Upper lobe of left lung (tissue), 6 donors: ENCODE measurements around the gene SOSTDC1. TPM values are rescaled to one million over a fixed set of nuclear protein-coding genes. Genes with fewer than 3 reads are reported as not detected.

Source experiments
- ATAC-seq, 2 donors: fragments of 200-7000 bp; cut with Tn5 transposase; one replicate each; pipeline ENCODE4 v1.9.1; 2022; ENCODE audit warnings: mild to moderate bottlenecking in 2 of 2, moderate library complexity in 2 of 2; ENCODE audit not compliant: low FRiP score in 2 of 2
- DNase-seq, 2 donors: peaks; one replicate each; pipeline ENCODE4 v3.0.0-alpha.2; 2019 to 2020
- H3K27ac ChIP-seq, 4 donors: fragments of 200-600 bp; sonication (generic); one replicate each; pipeline ENCODE4 v1.5.1; 2016 to 2019
- H3K27me3 ChIP-seq, 4 donors: fragments of 200-600 bp; sonication (generic); one replicate each; pipeline ENCODE4 v1.5.1; 2017 to 2019
- H3K36me3 ChIP-seq, 4 donors: fragments of 200-600 bp; sonication (generic); one replicate each; pipeline ENCODE4 v1.5.1; 2016 to 2019
- H3K4me1 ChIP-seq, 4 donors: fragments of 200-600 bp; sonication (generic); one replicate each; pipeline ENCODE4 v1.5.1; 2018 to 2019
- H3K4me3 ChIP-seq, 4 donors: fragments of 200-600 bp; sonication (generic); one replicate each; pipeline ENCODE4 v1.5.1; 2017 to 2019; ENCODE audit warnings: mild to moderate bottlenecking in 2 of 4, moderate library complexity in 1 of 4
- H3K9me3 ChIP-seq, 4 donors: fragments of 200-600 bp; sonication (generic); one replicate each; pipeline ENCODE4 v1.5.1; 2018 to 2019
- EP300 ChIP-seq, 4 donors: sonication (generic); formaldehyde crosslinking; IDR thresholded peaks; one replicate each; pipeline ENCODE4 v1.5.1; 2017; ENCODE audit warnings: antibody characterized with exemption in 4 of 4, control low read depth in 2 of 4
- POLR2A ChIP-seq, 4 donors: fragments of 450-650 bp; IDR thresholded peaks; one replicate each; pipeline ENCODE4 v1.5.1; 2016 to 2017; ENCODE audit warnings: antibody characterized with exemption in 4 of 4, mild to moderate bottlenecking in 2 of 4
- POLR2AphosphoS5 ChIP-seq, 2 donors: sonication (generic); formaldehyde crosslinking; IDR thresholded peaks; one replicate each; pipeline ENCODE4 v1.5.1; 2017; ENCODE audit warnings: antibody characterized with exemption in 2 of 2
- WGBS, 2 donors: methylation state at CpG; one replicate each; pipeline ENCODE4 v1.1.5; 2017 to 2018; 5-methylcytosine and 5-hydroxymethylcytosine counted together
- small RNA-seq, 4 donors: library from RNA; depleted of rRNA; stranded (forward); fragments of <200 nt; gene quantifications; one replicate each; pipeline ENCODE3, GENCODE V24; 2016
- total RNA-seq, 6 donors: library from RNA; depleted of rRNA in 4 of 6; stranded (reverse); fragments of >200 nt in 4 of 6; gene quantifications; one replicate each; pipeline versions ENCODE4 v1.1.0 to v1.2.1, GENCODE V29; 2016 to 2021
- TF ChIP-seq, protein P1 (sequence below), 6 experiments: fragments of 450-650 bp in 4 of 6; fragments of 200-600 bp in 2 of 6; sonication (generic) in 2 of 6; IDR thresholded peaks; one replicate each; pipeline ENCODE4 v1.5.1; 2016 to 2019; ENCODE audit warnings: antibody characterized with exemption in 6 of 6
- donor health status: DM: no; HTN: no; CAD: no; lungs with moderate emphysema.
- donor health status: DM: no; HTN: yes; CAD: no; lungs with severe emphysema.

Gene SOSTDC1
- total RNA-seq, 6 donors from 2014 or later: 3.1 to 37.5 (median 9.4) TPM

DNA sequence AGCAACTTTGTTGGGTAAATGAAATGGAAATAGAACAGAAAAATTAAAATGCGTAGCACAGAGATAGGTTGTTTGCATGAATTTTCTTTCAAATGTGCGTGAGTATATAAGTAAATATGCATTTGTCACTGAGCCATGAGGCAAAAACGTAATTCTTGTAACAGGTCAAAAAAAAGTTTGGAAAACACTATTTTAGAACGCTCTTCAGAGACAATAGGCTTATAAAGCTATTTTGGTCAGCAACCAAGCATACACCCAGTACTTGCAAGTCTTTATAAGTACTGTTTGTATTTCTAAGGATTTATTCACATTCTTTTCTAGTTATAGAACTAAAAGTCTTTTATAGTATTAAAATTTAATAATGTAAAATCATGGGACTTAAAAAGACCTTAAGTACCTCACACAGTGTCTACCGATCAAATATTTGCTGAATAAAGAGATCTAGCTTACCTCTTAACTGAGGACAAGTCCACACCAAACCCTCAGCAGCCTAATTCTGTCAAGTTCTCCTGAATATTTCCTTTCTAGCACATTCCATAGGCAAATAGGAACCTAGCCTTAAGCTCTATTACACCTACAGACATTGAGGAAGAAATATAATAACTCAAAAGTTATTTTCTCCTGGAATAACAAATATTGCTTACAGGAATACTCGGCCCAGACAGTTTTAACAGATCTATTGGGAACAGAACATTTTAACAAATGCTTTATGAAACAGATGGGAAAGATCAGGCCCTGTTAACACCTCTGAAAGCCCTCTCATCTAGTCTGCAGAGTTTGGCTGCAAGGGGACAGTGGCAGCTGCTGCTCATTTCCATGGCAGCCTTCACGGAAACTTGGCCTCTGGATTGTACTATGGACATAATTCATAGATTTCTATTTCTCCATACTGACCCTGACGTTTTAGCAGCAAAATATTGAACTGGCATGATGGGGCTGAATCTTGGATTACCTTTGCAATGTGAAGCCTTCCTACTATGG lies 53.0 kb downstream of the SOSTDC1 start:
- no peaks in the 10 kb centered on the region for H3K9me3 ChIP-seq
- H3K27me3 ChIP-seq: no peaks in the 10 kb centered on the region
- DNase-seq: no peak
- WGBS, 2 donors: 71 to 76% methylated on average over 8 of the region's 8 CpGs
- H3K27ac ChIP-seq: peak overlapping the region in 1 of 4 donors; percentile 23
- no peak overlapping the region for H3K4me3 ChIP-seq
- ATAC-seq: no peak
- no peaks in the 10 kb centered on the region for H3K36me3 ChIP-seq
- TF ChIP-seq, protein P1, sequence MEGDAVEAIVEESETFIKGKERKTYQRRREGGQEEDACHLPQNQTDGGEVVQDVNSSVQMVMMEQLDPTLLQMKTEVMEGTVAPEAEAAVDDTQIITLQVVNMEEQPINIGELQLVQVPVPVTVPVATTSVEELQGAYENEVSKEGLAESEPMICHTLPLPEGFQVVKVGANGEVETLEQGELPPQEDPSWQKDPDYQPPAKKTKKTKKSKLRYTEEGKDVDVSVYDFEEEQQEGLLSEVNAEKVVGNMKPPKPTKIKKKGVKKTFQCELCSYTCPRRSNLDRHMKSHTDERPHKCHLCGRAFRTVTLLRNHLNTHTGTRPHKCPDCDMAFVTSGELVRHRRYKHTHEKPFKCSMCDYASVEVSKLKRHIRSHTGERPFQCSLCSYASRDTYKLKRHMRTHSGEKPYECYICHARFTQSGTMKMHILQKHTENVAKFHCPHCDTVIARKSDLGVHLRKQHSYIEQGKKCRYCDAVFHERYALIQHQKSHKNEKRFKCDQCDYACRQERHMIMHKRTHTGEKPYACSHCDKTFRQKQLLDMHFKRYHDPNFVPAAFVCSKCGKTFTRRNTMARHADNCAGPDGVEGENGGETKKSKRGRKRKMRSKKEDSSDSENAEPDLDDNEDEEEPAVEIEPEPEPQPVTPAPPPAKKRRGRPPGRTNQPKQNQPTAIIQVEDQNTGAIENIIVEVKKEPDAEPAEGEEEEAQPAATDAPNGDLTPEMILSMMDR (IDR thresholded peaks at IDR 0.05): no peak
- TF ChIP-seq POLR2A (IDR thresholded peaks at IDR 0.05) (no peak), EP300 (IDR thresholded peaks at IDR 0.05) (no peak), POLR2AphosphoS5 (IDR thresholded peaks at IDR 0.05) (no peak)
- H3K4me1 ChIP-seq: peaks cover 3 to 18% (median 9%) of the 10 kb centered on the region in 4 donors

Small RNA genes lying within 50 kb of the gene (small RNA-seq; reads per million reads assigned to genes)
- 0 reads per million in 4 donors for gene AC005014.3

Other genes starting within 250 kb of the SOSTDC1 start
- 1 to 10 TPM; 1.0 to 3.3 (median 2.4) TPM for gene CRPPA, start 44.2 kb downstream of the SOSTDC1 start, total RNA-seq
- not detected for gene LRRC72, start 61.1 kb upstream of the SOSTDC1 start, total RNA-seq
- 10 to 100 TPM in 5 of 6 donors, 1 to 10 TPM in 1; 5.8 to 16.3 (median 12.7) TPM for gene ANKMY2, start 180.0 kb upstream of the SOSTDC1 start, total RNA-seq
- 10 to 100 TPM; 27.9 to 63.7 (median 31.9) TPM for gene BZW2, start 180.4 kb upstream of the SOSTDC1 start, total RNA-seq